Stimulated activated CD4-positive, alpha-beta T cell treated with anti-CD3 and anti-CD28 coated beads, Interleukin-1b, Interleukin-23, amount 100 ng/mL, for 1 hour (primary cell): ENCODE data around the gene LKAAEAR1.

Experiments
- DNase-seq, 2 donors: peaks; one replicate each; pipeline ENCODE4 v3.0.0-alpha.2; 2020; ENCODE audit warnings: low read depth in 2 of 2

The LKAAEAR1 gene

GRCh38 chr20:64050261-64051032 is 33.8 kb downstream of the LKAAEAR1 start:
- no peak for DNase-seq

- no peak for DNase-seq
Measured at GRCh38 chr20:64049878-64050260, 34.3 kb downstream of the LKAAEAR1 start.

- no peak for DNase-seq
Measured at GRCh38 chr20:64049060-64049877, 34.9 kb downstream of the LKAAEAR1 start, which contains the start of gene SOX18. TSS of gene SOX18 (minus strand) at chr20:64049639. CDS start at chr20:64049516, 123 bp downstream.

- no peak for DNase-seq
Measured at GRCh38 chr20:64048402-64049044, 35.7 kb downstream of the LKAAEAR1 start.

- DNase-seq: no peak
Measured at GRCh38 chr20:64047968-64048401, 36.2 kb downstream of the LKAAEAR1 start.

GRCh38 chr20:64047046-64047389 is 37.2 kb downstream of the LKAAEAR1 start:
- DNase-seq: no peak

- DNase-seq: no peak
Measured at GRCh38 chr20:64045346-64046011, 38.7 kb downstream of the LKAAEAR1 start.

GRCh38 chr20:64044484-64045247 is 39.5 kb downstream of the LKAAEAR1 start:
- no peak for DNase-seq

GRCh38 chr20:64043768-64044167 is 40.4 kb downstream of the LKAAEAR1 start:
- DNase-seq: no peak

GRCh38 chr20:64042054-64042781 is 42.0 kb downstream of the LKAAEAR1 start:
- no peak for DNase-seq

- DNase-seq: no peak
Measured at GRCh38 chr20:64041781-64042053, 42.5 kb downstream of the LKAAEAR1 start.

GRCh38 chr20:64041040-64041780 is 43.0 kb downstream of the LKAAEAR1 start:
- no peak for DNase-seq

- DNase-seq: no peak
Measured at GRCh38 chr20:64040231-64041039, 43.8 kb downstream of the LKAAEAR1 start.

- no peak for DNase-seq
Measured at GRCh38 chr20:64039293-64040160, 44.7 kb downstream of the LKAAEAR1 start.

GRCh38 chr20:64038565-64039292 is 45.5 kb downstream of the LKAAEAR1 start:
- DNase-seq: peak; percentile 46 to 63

- DNase-seq: no peak
Measured at GRCh38 chr20:64038224-64038564, 46.0 kb downstream of the LKAAEAR1 start.

- DNase-seq: no peak
Measured at GRCh38 chr20:64037498-64038213, 46.5 kb downstream of the LKAAEAR1 start.
